GM12865 (cell line): Measurements from ENCODE around the gene HSPA12B.

Experiments
- DNase-seq: peaks from one replicate; pipeline ENCODE4 v3.0.0; 2010; ENCODE audit warnings: low read depth
- H3K4me3 ChIP-seq: 2 replicates; pipeline ENCODE4 v1.5.1; 2011; ENCODE audit warnings: mild to moderate bottlenecking, low read depth, low read length, control low read depth
- TF ChIP-seq, protein P1 (sequence below): IDR thresholded peaks from 2 replicates; pipeline ENCODE4 v1.5.1; 2011; ENCODE audit warnings: low read length, control low read depth, low read depth, inconsistent platforms; ENCODE audit not compliant: insufficient read depth; ENCODE audit errors: missing control alignments

HSPA12B gene

GRCh38 chr20:3704087-3704486 is 28.4 kb upstream of the HSPA12B start:
- no peak overlapping the region for H3K4me3 ChIP-seq
- no peak for DNase-seq
- TF ChIP-seq, protein P1, sequence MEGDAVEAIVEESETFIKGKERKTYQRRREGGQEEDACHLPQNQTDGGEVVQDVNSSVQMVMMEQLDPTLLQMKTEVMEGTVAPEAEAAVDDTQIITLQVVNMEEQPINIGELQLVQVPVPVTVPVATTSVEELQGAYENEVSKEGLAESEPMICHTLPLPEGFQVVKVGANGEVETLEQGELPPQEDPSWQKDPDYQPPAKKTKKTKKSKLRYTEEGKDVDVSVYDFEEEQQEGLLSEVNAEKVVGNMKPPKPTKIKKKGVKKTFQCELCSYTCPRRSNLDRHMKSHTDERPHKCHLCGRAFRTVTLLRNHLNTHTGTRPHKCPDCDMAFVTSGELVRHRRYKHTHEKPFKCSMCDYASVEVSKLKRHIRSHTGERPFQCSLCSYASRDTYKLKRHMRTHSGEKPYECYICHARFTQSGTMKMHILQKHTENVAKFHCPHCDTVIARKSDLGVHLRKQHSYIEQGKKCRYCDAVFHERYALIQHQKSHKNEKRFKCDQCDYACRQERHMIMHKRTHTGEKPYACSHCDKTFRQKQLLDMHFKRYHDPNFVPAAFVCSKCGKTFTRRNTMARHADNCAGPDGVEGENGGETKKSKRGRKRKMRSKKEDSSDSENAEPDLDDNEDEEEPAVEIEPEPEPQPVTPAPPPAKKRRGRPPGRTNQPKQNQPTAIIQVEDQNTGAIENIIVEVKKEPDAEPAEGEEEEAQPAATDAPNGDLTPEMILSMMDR, result no peak

- DNase-seq, result no peak
- TF ChIP-seq, protein P1, result no peak
- no peak overlapping the region for H3K4me3 ChIP-seq
Observed at GRCh38 chr20:3705491-3705969, 27.0 kb upstream of the HSPA12B start.

DNA sequence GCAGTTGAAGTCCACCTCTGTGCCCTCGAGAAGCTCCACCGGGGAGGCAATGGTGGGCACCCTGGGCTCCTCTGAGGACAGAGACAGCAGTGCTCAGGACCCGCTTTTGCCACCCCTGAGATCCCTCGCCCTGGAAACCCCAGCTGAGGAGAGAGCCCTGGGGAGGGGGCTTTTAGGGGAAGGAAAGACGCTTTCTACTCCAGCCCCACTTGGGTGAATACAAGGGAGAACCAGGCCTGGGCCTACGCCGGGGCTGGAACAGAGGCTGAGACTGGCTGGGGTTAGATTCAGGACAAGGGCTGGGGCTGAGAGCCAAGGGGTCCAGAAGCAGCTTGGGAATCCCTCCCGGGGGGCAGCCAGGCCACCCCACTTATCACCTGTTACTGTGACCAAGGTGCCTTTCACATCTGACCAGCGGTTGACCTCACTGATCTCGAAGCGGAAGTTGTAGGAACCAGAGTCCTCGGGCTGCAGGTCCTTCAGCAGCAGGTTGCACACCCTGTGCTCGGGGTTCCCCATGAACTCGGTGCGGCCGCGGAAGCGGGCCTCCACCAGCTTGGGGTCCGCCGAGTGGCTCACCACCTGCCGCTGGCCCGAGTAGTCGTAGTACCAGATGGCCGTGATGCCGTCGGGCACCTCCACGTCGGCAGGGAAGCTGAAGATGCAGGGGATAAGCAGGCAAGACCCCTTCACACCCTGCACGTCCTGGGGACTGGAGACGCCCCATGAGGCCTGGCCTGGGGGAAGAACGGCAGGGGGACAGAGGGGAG is 26.3 kb upstream of the HSPA12B start:
- TF ChIP-seq, protein P1, result no peak
- no peak overlapping the region for H3K4me3 ChIP-seq
- DNase-seq, result no peak

DNA sequence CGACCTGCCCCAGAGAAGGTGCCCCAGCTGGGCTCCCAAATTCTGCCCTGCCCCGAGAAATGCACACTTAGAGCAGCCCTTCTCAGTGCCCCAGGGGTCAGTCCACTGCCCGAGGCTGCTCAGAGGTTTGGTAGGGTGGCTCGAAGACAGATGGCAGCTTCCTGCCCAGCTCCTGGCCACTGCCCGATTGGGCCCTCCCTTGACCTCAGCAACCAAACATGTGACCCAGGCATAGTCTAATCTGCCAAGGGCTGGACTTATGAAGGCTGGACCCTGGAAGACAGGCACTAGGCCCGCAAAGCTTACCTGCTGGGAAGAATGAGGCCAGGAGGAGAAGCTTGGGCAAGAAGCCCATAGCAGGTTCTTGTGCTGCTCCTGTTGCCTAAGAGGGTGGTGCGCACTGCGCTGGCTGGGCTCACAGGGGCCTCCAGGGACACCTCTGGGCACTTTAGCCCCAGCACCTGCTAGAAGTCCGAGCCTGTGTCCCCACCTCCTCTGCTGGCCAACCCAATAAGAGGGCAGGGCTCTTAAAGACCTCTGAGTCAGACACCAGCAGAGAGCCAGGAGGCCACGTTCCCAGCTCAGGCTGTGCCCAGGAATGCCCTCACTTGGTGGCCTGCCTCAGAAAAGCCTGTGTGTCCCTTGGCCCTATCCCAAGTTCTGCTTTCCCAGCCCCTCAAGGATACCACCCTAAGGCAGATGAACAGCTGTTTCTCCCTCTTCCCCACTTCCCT is 25.5 kb upstream of the HSPA12B start:
- no peak overlapping the region for H3K4me3 ChIP-seq
- TF ChIP-seq, protein P1, result no peak
- no peak for DNase-seq

DNA sequence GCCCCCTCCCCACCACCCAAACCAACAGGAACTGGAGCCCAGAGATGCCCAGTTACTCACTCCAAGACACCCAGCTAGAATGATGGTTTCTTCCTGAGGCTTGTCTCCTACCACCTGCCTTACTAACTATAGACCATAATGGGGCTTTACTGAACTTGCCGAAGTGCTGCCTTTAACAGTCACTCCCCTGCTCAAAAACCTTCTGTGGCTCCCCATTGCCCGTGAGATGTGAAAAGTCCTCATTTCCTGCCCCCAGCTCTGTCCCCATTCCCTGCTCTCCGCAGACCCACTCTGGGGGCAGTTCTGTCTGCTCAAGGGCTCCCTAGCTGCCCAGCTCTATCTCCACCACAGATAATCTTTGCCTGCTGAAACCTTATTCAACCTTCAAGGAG is 25.0 kb upstream of the HSPA12B start:
- no peak overlapping the region for H3K4me3 ChIP-seq
- TF ChIP-seq, protein P1, result no peak
- DNase-seq, result no peak

- H3K4me3 ChIP-seq, result no peak overlapping the region
- TF ChIP-seq, protein P1, result no peak
Observed at GRCh38 chr20:3710011-3710466, 22.4 kb upstream of the HSPA12B start.

More at GRCh38 chr20:3710011-3710466, 22.4 kb upstream of the HSPA12B start:
- DNase-seq, result no peak
